HG03135 (cell line): ENCODE data around the gene TMEM184B.
"Not testable (repeated sequence)": the region's sequence is repeated elsewhere in the genome, so short reads cannot be mapped to it uniquely, and the experiment has no call there.

ENCODE experiments used
- ATAC-seq: cut with Tn5 transposase; IDR thresholded peaks from one replicate; pipeline ENCODE4 v1.9.1; 2021; ENCODE audit warnings: mild to moderate bottlenecking, moderate library complexity; ENCODE audit not compliant: unreplicated experiment

TMEM184B gene

GRCh38 chr22:38186429-38186828 lies 86.4 kb downstream of the TMEM184B start:
- ATAC-seq = no peak

GRCh38 chr22:38184788-38185187 lies 88.0 kb downstream of the TMEM184B start:
- ATAC-seq = no peak

GRCh38 chr22:38181453-38182200 lies 91.2 kb downstream of the TMEM184B start, which contains the start of gene PLA2G6:
TSS of gene PLA2G6 (minus strand) at chr22:38181830. CDS start at chr22:38169426, 12,404 bp downstream.
- peak; percentile 88 for ATAC-seq

- peak; percentile 32 for ATAC-seq
Measured at GRCh38 chr22:38180841-38181452, 91.9 kb downstream of the TMEM184B start.

- ATAC-seq = not testable (repeated sequence)
Measured at GRCh38 chr22:38178605-38178937, 94.2 kb downstream of the TMEM184B start.

GRCh38 chr22:38177926-38178604 lies 94.7 kb downstream of the TMEM184B start:
- no peak for ATAC-seq

- not testable (repeated sequence) for ATAC-seq
Measured at GRCh38 chr22:38177571-38177925, 95.3 kb downstream of the TMEM184B start.

GRCh38 chr22:38177044-38177443 lies 95.8 kb downstream of the TMEM184B start:
- ATAC-seq = no peak

- ATAC-seq = no peak
Measured at GRCh38 chr22:38176170-38176741, 96.6 kb downstream of the TMEM184B start.

GRCh38 chr22:38175206-38176118 lies 97.3 kb downstream of the TMEM184B start:
- ATAC-seq = no peak

GRCh38 chr22:38174626-38175025 lies 98.2 kb downstream of the TMEM184B start:
- no peak for ATAC-seq

GRCh38 chr22:38173641-38173906 lies 99.2 kb downstream of the TMEM184B start:
- no peak for ATAC-seq

- no peak for ATAC-seq
Measured at GRCh38 chr22:38172832-38173640, 99.8 kb downstream of the TMEM184B start.

- no peak for ATAC-seq
Measured at GRCh38 chr22:38171927-38172831, 100.6 kb downstream of the TMEM184B start.

GRCh38 chr22:38170469-38170868 lies 102.3 kb downstream of the TMEM184B start:
- ATAC-seq = no peak
